ENCODE measurements around the gene NPTXR. TPM values are rescaled to one million over a fixed set of nuclear protein-coding genes. Genes with fewer than 3 reads are reported as not detected.
A peak's percentile ranks its signal among the peaks of the same experiment; 100 is the strongest.

The NPTXR gene
- polyA plus RNA-seq, 1 of the 3 experiments (the other 2 are of a cell fraction), result 1.2 TPM

DNA sequence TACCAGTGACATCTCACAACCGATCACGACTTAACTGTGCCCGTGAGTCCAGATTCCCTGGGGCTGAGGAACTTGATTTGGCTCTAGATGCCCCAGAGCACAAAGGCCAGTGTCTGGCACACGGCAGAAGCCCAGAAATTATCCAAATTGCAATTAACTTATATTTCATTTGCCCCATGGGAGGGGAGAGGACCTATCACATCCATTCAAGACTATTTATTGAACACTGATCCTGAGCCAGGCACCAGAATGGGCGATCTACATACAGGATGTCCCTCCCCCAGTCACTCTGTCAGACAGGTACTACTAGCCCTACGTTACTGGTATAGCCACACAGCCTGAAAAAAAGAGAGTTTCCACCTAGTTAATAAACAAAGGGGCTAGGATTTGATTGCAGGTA is 55.0 kb downstream of the NPTXR start:
- whole genome bisulfite sequencing (ENCODE audit: low lambda C conversion rate), result 24% methylated on average over 4 of the region's 6 CpGs
- 0 out of 2 replicates have a peak overlapping the region, but pooled peaks have one; percentile 14 for H3K9ac ChIP-seq
- CTCF ChIA-PET, result interaction anchor here (1.3 to 1.4 kb wide), 2 partner anchors 20 to 54 kb away, joined by 4 read pairs; no protein-coding TSS in a partner anchor
- H3F3A ChIP-seq (replicated peaks; ENCODE audit: insufficient read depth), result peaks cover 3% of the 10 kb centered on the region
- peak overlapping the region; percentile 61 to 87; a peak in 3 of 4 replicates for H3K27ac ChIP-seq (ENCODE audit: low read depth in 2 of 2, low read length in 1 of 2)
- no peaks in the 10 kb centered on the region for H3K9me3 ChIP-seq
- peaks cover 5% of the 10 kb centered on the region; the same call in 1 of the 2 replicates for H3K79me2 ChIP-seq (ENCODE audit: insufficient read depth)
- no peak overlapping the region for H3K4me3 ChIP-seq (ENCODE audit: low read depth in 2 of 2, low read length in 1 of 2)
- no peak overlapping the region for H2AFZ ChIP-seq (ENCODE audit: low read depth)
- no peaks in the 10 kb centered on the region for H4K20me1 ChIP-seq (ENCODE audit: insufficient read depth)
- H3K27me3 ChIP-seq (ENCODE audit: insufficient read depth), result no peaks in the 10 kb centered on the region
- H3K36me3 ChIP-seq (replicated peaks in 1 of 2; ENCODE audit: control insufficient read depth in 1 of 2, insufficient read depth in 2 of 2, low read length in 1 of 2), result no peaks in the 10 kb centered on the region
- TF ChIP-seq MEF2A (IDR thresholded peaks at IDR 0.05; ENCODE audit: borderline replicate concordance, low read depth) (no peak), GATA2 (CRISPR knock-in tag; IDR thresholded peaks at IDR 0.05) (0 out of 2 replicates have a peak, but pooled peaks have one; percentile 26), NFIC (IDR thresholded peaks at IDR 0.05; ENCODE audit: borderline replicate concordance) (no peak), SIN3A (IDR thresholded peaks at IDR 0.05; ENCODE audit: borderline replicate concordance, low read depth, low read length) (no peak), EP300 (IDR thresholded peaks at IDR 0.05; ENCODE audit: borderline replicate concordance in 1 of 2, low read depth in 1 of 2, low read length in 1 of 2) (no peak), TCF12 (IDR thresholded peaks at IDR 0.05) (no peak)
- TF ChIP-seq, protein P1, sequence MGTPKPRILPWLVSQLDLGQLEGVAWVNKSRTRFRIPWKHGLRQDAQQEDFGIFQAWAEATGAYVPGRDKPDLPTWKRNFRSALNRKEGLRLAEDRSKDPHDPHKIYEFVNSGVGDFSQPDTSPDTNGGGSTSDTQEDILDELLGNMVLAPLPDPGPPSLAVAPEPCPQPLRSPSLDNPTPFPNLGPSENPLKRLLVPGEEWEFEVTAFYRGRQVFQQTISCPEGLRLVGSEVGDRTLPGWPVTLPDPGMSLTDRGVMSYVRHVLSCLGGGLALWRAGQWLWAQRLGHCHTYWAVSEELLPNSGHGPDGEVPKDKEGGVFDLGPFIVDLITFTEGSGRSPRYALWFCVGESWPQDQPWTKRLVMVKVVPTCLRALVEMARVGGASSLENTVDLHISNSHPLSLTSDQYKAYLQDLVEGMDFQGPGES (IDR thresholded peaks at IDR 0.05; ENCODE audit: low read depth, low read length), result no peak
- TF ChIP-seq, protein P2, sequence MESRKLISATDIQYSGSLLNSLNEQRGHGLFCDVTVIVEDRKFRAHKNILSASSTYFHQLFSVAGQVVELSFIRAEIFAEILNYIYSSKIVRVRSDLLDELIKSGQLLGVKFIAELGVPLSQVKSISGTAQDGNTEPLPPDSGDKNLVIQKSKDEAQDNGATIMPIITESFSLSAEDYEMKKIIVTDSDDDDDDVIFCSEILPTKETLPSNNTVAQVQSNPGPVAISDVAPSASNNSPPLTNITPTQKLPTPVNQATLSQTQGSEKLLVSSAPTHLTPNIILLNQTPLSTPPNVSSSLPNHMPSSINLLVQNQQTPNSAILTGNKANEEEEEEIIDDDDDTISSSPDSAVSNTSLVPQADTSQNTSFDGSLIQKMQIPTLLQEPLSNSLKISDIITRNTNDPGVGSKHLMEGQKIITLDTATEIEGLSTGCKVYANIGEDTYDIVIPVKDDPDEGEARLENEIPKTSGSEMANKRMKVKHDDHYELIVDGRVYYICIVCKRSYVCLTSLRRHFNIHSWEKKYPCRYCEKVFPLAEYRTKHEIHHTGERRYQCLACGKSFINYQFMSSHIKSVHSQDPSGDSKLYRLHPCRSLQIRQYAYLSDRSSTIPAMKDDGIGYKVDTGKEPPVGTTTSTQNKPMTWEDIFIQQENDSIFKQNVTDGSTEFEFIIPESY (IDR thresholded peaks at IDR 0.05; ENCODE audit: borderline replicate concordance, low read depth), result no peak
- no peaks in the 10 kb centered on the region for H3K9me2 ChIP-seq
- peak; percentile 55 for DNase-seq
- H3K4me2 ChIP-seq, result peak overlapping the region; percentile 67
- POLR2A ChIA-PET, result no interaction called here
- H3K4me1 ChIP-seq (ENCODE audit: control insufficient read depth in 1 of 2, insufficient read depth in 2 of 2, low read depth in 1 of 2, low read length in 1 of 2), result peaks cover 14 to 35% of the 10 kb centered on the region in 2 experiments; a peak in 3 of 4 replicates

DNA sequence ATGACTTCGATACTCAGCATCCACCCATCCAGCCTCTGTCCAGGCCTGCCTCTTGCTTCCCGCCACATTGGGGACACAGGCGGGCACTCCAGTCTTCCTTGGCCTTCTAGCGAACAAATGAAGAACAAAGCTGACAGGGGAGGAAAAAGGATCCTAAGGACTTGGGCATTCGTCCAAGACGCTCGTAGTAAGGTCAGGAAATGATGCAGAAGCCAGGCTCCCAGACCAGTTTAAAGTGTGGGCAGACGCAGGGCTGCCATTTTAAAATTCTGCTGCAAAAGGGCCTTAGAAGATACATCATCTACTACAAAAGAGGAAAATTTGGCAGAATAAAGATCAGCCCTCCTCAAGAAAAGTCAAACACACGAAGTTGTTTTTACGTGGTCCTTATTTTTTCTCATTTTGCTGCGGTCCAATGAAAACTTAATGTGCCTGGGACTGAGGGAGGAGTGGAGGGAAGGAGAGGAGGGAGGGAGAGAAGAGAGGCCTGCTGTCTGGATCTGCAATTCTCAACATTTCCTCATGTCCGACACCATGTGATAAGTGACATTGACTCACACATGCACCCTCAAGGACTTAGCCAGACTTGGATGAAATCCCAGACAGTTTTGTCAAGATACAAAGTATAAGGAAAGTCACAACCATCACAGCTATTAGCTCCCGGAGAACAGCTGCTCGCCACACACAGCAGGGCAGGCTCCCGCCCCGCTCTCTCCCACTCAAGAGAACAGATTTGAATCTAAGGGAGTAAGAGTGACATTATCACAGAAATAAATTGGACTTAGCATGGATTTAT is 55.6 kb downstream of the NPTXR start:
- DNase-seq, result peak; percentile 59
- Histone ChIP-seq H3K9ac (0 out of 2 replicates have a peak overlapping the region, but pooled peaks have one; percentile 14), H3K27me3 (ENCODE audit: insufficient read depth) (no peaks in the 10 kb centered on the region), H3K4me3 (ENCODE audit: low read depth in 2 of 2, low read length in 1 of 2) (no peak overlapping the region), H3K79me2 (ENCODE audit: insufficient read depth) (peaks cover 3% of the 10 kb centered on the region; the same call in 1 of the 2 replicates), H4K20me1 (ENCODE audit: insufficient read depth) (no peaks in the 10 kb centered on the region), H3K36me3 (replicated peaks in 1 of 2; ENCODE audit: control insufficient read depth in 1 of 2, insufficient read depth in 2 of 2, low read length in 1 of 2) (no peaks in the 10 kb centered on the region), H3K4me2 (peak overlapping the region; percentile 67), H3K9me3 (no peaks in the 10 kb centered on the region), H3K27ac (ENCODE audit: low read depth in 2 of 2, low read length in 1 of 2) (peak overlapping the region; percentile 61 to 87), H2AFZ (ENCODE audit: low read depth) (no peak overlapping the region), H3K9me2 (no peaks in the 10 kb centered on the region), H3K4me1 (ENCODE audit: control insufficient read depth in 1 of 2, insufficient read depth in 2 of 2, low read depth in 1 of 2, low read length in 1 of 2) (peaks cover 14 to 36% of the 10 kb centered on the region in 2 experiments; a peak in 3 of 4 replicates), H3F3A (replicated peaks; ENCODE audit: insufficient read depth) (peaks cover 3% of the 10 kb centered on the region)
- ChIA-PET CTCF (interaction anchor here (0.7 to 7.7 kb wide), 3 partner anchors 19 to 65 kb away, joined by 3 to 47 read pairs (median 4); no protein-coding TSS in a partner anchor), POLR2A (no interaction called here)
- 44% methylated on average over 12 of the region's 16 CpGs for WGBS (ENCODE audit: low lambda C conversion rate)
- TF ChIP-seq RCOR1 (IDR thresholded peaks at IDR 0.05; ENCODE audit: low read length), result 0 out of 2 replicates have a peak, but pooled peaks have one; percentile 15
- peak; percentile 29; the same call in 1 of the 2 replicates for TF ChIP-seq TCF12 (IDR thresholded peaks at IDR 0.05)
- TF ChIP-seq GATA2 (CRISPR knock-in tag; IDR thresholded peaks at IDR 0.05), result peak; percentile 37; the same call in 1 of the 2 replicates
- TF ChIP-seq, protein P3, sequence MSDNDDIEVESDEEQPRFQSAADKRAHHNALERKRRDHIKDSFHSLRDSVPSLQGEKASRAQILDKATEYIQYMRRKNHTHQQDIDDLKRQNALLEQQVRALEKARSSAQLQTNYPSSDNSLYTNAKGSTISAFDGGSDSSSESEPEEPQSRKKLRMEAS (IDR thresholded peaks at IDR 0.05; ENCODE audit: low read depth), result peak; percentile 81
- TF ChIP-seq, protein P4, sequence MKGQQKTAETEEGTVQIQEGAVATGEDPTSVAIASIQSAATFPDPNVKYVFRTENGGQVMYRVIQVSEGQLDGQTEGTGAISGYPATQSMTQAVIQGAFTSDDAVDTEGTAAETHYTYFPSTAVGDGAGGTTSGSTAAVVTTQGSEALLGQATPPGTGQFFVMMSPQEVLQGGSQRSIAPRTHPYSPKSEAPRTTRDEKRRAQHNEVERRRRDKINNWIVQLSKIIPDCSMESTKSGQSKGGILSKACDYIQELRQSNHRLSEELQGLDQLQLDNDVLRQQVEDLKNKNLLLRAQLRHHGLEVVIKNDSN (IDR thresholded peaks at IDR 0.05; ENCODE audit: borderline replicate concordance, low read depth), result 0 out of 2 replicates have a peak, but pooled peaks have one; percentile 31
- TF ChIP-seq, protein P5, sequence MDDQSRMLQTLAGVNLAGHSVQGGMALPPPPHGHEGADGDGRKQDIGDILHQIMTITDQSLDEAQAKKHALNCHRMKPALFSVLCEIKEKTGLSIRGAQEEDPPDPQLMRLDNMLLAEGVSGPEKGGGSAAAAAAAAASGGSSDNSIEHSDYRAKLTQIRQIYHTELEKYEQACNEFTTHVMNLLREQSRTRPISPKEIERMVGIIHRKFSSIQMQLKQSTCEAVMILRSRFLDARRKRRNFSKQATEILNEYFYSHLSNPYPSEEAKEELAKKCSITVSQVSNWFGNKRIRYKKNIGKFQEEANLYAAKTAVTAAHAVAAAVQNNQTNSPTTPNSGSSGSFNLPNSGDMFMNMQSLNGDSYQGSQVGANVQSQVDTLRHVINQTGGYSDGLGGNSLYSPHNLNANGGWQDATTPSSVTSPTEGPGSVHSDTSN (IDR thresholded peaks at IDR 0.05), result 0 out of 2 replicates have a peak, but pooled peaks have one; percentile 18
- no peak for TF ChIP-seq EZH2phosphoT487 (IDR thresholded peaks at IDR 0.05; ENCODE audit: borderline replicate concordance, low read depth)
- TF ChIP-seq TEAD4 (IDR thresholded peaks at IDR 0.05; ENCODE audit: borderline replicate concordance, insufficient read depth), result no peak
- peak; percentile 90 for TF ChIP-seq MXI1 (IDR thresholded peaks at IDR 0.05; ENCODE audit: low read depth, low read length)
- TF ChIP-seq POLR2AphosphoS5 (IDR thresholded peaks at IDR 0.05; ENCODE audit: low read depth, low read length), result no peak
- TF ChIP-seq EP300 (IDR thresholded peaks at IDR 0.05; ENCODE audit: borderline replicate concordance in 1 of 2, low read depth in 1 of 2, low read length in 1 of 2), result 0 out of 4 replicates have a peak, but pooled peaks of 1 of the 2 experiments have one; percentile 22

Data from SK-N-SH (cell line).